OCI-M1 (cell line): ENCODE data around the gene CSRNP3.
A peak's percentile ranks its signal among the peaks of the same experiment; 100 is the strongest.
"Not testable (repeated sequence)": the region's sequence is repeated elsewhere in the genome, so short reads cannot be mapped to it uniquely, and the experiment has no call there.

Experiments
- DNase-seq: peaks from one replicate; lab custom pipeline; 2025; lab: John Stamatoyannopoulos, UW

CSRNP3 gene

DNA sequence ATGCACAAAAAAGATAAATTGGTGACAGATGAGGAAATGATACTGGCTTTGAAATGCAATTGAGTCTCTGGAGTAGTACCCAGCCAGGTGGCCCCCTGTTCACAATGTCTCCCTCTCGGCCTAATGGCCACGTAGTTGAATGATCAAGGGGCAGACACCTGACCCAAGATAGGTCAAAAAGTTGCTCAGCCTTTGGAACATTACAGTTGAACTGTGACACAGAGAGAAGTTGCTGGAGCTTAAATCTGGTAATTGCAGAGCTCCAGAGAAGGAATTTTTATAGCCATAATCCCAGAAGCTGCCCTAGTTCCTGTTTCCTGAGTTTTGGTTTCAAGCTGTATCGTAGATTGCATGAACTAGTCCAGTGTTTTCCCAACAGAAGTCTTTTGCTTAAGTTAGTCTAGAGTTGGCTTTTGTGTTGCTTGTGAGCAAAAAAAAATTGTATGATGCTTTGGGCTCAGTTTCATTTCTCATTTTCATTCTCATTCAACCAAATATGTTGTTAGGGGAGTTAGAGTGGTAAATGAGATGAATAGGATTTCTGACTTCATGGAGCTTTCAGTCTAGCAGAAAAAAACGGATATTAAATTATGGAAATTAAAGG lies 117.9 kb downstream of the CSRNP3 start:
- DNase-seq, result no peak

DNA sequence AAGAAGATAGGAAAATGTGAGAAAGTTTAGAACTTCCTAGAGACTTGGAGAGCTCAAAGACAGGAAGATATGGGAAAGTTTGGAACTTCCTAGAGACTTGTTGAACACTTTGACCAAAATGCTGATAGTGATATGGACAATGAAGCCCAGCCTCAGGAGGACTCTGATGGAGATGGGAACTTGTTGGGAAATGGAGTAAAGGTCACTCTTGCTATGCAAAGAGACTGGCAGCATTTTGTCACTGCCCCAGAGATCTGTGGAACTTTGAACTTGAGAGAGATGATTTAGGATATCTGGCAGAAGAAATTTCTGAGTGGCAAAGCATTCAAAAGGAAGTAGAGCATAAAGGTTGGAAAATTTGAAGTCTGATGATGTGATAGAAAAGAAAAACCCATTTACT lies 121.5 kb downstream of the CSRNP3 start:
- not testable (repeated sequence) for DNase-seq

DNA sequence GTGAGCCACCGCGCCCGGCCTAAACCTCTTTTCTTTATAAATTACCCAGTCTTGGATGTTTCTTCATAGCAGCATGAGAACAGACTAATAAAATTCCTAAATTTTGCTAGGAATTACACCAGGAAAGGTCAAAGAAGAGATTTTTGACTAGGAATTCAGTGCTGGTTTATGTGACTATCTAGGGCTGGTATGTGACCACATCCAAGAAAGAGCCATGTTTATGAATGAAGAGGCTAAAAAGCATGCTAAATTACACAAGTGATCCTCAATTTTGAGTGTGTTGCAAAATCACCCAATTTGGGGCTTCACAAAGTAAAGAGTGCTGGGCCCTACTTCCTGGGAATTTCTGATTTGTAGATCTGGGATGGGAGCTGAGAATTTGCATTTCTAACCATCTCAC lies 123.6 kb downstream of the CSRNP3 start:
- DNase-seq, result no peak

DNA sequence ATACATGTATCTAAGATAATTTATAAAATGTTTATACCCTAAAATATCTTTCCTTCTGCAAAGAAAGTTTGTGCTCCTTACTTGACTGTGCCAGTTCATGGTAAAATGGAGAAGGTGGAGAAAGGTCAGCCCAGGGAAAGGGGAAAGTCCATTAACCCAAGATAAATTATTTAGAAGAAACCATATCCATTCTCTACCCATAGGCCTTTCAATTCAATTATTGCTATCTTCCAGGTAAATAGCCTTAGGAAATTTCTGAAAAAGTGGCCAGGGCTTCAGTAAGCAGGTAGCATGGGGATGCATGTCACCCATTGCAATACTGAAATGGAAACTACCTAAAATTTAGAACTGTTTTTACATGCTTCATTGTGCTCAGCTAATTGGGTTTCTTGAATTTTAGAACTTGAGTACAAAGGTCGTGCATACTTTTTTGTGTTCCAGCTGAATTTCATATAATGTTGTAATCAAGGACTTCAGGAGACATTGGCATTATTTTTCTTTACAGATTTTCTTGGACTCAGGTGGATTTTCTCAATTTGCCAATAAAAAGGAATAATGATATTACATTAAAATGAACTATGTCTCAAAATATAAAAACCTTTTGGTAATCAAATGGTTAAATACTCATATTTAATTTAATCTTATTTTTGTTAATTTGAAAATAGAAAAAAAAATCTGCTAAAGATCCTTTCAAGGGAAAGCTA lies 124.9 kb downstream of the CSRNP3 start:
- no peak for DNase-seq

DNA sequence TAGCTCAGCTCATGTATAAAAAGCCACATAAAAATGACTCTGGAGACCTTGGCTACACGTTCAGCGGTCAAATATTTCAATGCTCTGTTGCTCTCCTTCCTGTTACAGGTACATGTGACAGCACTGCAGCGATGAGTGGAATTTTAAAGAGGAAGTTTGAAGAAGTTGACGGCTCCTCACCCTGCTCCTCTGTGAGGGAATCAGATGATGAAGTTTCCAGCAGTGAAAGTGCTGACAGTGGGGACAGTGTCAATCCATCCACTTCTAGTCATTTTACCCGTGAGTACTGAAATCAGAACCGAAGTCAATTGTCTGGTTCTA lies 125.4 kb downstream of the CSRNP3 start:
- peak; percentile 64 for DNase-seq

DNA sequence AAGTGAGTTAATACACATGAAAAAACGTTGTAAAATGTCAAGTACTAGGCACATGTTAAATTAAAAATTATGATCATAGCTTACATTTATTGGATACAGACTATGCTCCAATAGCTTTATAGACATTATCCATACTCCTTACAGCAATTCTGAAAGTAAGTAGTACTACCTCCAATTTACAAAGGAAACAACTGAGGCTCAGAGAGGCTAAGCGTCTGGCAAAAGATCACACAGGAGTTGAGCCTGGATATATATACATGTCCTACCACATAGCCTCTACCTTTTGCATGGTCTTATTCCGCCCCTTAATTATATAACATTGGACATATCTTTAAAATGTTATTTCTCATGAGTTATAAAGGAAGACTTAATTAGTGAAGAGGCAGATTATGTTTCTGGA lies 127.3 kb downstream of the CSRNP3 start:
- DNase-seq, result no peak

DNA sequence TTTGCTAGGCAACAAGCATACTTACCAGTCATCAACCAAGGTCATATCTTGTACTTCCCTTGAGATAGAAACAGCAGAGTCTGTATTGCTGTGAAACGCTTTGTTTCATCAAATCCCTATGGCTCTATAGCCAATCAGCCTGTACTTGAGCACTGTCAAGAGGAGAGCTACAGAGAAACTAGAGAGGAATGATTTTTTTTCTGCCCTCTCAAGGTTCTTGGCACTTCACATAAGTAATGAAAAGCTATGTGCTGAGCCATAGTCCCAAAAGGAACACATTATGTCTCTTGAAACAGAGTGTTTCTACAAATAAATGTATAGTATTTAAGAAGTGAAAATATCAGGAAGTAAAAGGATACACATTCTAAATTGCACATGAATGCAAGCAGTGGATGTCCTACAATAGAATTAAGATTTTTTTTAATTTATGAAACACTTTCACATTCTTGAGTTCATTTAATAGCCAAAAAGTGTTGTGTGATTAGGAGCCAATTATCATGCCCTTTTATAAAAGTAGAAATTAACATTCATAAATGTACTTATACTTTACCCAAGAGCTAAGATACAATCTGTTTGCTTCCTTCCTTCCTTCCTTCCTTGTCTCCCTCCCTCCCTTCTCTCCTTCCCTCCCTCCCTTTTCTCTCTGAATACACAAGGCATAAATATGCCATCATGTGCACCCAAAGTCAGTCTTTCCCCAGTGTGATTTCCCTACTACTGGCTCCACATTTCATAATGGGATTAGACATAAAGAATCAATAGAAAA lies 131.8 kb downstream of the CSRNP3 start:
- no peak for DNase-seq

DNA sequence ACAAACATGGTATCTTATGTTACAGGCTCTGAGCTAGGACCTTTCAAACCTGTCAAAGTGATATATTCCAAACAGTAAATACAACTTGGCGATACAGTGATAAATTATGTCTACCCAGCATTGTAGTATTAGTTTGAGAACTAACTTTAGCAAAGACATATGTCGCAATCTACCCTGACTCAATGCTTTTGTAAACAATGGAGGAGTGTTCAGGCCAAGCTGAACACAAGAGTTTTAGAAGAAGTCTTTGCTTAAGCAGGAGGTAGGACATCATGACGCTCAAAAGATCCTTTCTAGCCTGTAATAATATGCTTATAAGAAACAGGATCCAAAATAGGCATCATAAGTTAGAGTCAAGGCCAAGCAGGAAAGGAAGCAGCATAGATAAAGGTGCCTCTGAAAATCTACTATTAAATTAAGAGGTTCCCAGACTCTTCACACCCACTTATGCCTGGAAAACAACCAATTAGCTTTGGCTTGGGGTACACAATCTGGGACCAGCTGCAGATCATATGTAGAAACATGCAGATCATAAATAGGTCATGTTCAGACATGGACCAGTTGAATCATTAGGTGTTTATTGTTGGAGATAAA lies 132.5 kb downstream of the CSRNP3 start:
- DNase-seq, result peak; percentile 11

DNA sequence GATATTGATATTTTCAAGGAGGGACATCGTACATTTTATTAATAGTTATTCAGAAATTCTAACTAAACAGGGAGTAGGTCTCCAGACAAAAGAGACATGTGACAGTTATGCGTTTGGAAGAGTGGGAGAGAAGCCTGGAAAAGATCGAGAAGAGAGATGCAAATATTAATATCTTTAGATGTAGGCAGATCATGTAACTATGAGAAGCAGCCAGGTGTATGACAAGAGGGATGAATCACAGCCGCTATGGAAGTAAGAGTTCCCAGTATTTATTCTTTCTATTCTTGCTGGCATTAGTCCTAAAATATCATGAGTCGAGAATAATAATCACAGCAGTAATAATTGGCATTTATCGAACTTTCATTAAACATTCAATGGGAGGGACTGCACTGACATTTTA lies 140.2 kb downstream of the CSRNP3 start:
- no peak for DNase-seq

DNA sequence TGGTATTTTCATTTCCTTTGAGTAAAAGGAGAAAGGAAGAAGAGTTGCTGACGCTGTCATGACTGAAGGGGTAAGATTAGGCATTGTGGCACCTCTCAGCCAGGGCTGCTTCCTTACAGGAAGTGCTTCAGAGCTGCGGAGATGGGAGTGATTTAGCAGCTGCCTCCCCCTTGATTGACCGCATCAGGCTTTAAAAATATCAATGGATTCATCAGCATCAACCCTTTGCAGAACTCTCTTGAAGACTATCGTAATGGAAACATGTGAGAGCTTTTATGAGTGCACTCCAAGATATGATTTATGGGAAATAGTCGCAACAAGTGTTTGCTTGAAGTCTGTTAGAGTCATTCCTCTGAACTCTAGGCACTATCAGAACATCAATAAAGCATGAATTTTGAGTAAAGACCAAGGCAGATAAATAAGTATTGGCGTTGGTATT lies 141.1 kb downstream of the CSRNP3 start:
- DNase-seq, result peak; percentile 69

DNA sequence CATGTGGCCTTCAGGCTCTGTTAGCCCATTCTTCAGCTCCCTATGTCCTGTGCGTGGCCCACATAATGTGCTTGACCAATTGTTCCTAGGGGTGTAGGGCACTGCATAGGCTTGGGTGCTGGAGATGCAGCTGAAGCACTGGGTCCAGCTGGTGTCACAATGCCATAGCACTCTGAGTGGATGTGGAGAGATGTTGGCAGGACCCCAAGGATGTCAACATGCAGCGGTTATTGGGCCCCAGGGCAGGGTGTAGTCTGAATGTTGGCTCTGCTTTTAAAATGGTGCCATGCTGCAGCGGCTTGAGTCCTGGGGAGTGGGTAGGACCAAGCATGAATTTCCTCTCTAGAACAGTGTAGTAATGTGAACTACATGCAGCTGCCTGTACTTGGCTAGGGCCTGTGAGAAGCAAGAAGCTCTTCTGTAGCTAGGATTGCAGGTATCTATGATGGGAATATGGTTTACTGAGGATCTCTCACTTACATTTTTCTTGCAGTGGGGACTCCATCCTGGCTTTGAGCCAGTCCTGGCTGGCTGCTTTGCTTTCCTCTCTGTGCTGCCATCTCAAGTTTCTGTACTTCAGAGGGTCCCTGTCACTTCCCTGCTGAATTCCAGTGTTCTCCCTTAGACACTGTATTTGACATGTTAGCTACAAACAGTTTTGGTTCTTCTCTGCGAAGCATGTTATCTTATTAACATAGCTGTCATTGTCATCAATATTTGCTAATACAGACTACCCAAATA lies 148.4 kb downstream of the CSRNP3 start:
- DNase-seq, result no peak

DNA sequence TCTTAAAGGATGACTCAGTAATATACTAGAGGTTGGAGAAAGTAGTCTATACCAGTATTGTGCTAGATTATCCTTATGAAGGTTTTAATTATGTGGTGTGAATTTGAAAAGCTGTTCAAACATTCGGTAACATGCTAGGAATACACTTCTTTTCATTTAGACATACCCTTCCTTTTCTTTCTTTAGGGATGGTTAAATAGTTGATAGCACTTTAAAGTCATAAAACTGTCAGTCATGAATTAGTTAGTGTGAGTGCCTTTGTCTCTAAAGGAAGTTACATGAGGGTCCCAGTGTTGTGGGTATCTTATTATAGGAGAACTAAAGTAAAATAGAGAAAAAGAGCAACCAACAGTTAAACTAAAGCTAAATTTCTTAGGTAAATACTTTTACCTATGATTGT lies 149.3 kb downstream of the CSRNP3 start:
- DNase-seq, result no peak

DNA sequence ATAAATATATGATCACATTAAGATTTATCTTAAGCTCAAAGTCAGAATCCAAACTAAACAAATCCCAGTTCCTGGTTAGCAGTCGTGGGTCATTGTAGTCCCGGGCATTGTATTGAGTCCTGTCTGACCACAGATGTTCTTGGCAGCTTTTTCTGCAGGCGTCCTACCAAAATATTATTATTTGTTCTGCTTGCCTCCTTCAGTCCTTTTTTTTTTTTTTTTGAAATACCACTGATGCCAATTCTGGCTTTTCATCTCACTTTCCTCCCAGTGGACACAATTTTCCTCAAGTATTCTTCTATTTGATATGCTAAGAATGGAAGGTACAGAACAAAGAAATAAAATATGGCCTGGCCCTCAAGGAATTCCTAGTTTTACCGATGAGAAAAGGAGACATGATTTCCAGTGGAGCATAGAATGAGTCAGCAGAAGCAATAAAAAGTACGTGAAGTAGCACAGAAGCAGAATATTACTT lies 151.6 kb downstream of the CSRNP3 start:
- no peak for DNase-seq

DNA sequence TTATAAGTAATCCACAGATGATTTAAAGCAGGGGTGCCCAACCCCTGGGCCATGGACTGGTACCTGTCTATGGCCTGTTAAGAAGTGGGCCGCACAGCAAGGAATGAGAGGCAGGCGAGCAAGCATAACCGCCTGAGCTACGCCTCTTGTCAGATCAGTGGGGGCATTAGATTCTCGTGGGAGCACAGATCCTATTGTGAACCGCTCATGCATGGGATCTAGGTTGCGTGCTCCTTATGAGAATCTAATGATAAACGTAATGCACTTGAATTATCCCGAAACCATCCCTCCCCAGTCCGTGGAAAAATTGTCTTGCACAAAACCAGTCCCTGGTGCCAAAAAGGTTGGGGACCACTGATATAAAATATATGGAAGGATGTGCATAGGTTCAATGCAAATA lies 153.7 kb downstream of the CSRNP3 start:
- DNase-seq, result no peak

DNA sequence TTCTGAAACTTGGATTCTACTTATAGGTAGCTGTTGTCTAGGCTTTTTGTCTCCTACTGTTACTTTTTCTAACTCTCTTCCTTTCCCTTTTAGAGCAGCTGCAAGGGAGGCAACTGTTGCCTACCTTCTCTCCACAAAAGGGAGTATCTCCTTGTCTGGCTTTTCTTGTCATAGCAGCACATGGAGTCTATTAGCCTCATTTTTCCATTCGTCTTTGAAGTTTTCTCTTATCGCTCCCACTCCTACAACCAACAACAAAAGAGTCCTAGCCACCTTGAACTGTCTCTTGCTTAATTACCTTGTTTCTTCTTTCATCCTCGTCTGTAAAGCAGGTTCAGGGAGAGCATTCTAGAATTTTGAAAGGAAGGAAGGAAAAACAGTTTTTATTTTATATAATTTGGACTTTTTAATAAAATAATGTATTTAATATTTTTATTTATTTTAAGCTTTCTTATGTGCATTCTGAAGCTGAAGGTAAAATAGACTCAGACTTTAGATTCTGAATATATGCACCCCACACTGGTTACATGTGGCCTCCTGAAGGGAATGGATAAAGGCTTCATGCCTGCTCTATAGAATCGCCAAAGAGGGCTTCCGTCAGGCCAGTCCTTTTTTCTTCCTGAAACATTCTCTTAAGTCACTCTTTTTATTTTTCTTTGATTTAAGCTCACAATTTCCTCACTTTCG lies 154.4 kb downstream of the CSRNP3 start:
- DNase-seq, result no peak

DNA sequence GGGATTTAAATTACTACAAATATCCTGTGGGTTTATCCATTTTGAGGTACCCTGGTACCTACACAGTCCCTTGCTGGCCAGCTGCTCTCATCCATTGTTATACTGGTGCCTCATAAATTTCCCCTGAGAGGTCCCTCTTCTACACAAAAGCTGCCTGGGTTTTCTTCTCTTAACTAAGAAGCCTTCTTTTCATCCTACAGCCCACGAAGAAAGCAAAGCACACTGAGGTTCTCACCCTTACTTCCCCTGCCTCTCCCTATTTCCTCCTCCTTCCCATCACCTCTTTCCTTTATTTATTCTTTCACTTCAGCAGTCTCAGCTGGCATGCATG lies 154.9 kb downstream of the CSRNP3 start:
- no peak for DNase-seq

DNA sequence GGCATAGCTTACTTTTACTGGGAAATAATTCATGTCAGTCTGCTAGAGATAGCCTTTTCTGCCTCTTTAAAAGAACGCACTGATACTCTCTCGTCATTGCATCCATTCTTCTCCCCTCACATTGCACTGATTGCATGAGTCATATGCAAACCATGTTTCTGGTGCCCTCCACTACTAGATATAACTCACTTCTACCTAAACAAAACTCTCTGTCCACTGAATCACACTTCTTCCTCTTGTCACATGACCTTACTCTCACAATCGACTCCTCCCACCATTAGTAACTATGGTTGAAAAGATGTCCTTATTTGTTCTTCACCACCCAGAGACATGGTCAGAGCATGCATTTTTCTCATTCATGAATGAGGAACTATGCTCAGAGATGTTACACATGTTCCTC lies 158.0 kb downstream of the CSRNP3 start:
- peak; percentile 28 for DNase-seq

DNA sequence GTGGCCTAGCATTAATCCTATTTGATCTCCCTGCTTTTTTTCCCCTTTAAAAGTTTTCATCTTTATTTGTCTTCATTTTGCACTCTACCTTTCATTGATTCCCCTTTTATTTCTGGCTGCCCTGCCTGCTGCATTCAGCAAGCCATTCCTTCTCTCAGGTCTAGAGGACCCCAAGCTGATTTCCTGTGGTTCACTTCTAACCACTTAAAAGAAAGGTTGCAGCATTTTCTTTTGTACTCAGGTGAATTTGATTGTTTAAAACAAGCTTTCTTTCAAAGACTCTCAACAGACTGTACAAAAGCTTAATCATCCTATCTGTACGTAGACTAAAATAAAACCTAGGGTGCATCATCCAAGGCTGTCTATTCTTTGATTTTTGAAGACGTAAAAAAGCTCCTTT lies 160.3 kb downstream of the CSRNP3 start:
- DNase-seq, result no peak

DNA sequence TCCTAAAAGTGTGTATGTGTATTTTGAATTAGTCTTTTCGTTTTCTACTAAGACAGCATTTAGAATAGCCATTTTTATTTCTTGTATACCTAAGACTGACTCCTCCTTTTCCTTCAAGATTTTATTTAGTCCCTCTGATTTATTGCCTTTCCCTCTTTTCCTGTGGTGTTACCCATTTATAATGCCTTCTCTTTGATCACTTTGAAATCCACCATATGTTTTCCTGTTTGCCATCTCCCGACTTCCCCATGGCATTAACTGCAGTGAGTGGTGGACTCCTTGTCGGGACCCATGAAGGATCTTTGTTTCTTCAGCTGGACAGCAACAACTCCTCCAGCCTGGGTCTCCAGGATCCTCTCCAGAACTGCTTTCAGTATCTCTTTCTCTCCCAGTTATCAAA lies 160.7 kb downstream of the CSRNP3 start:
- DNase-seq, result no peak

DNA sequence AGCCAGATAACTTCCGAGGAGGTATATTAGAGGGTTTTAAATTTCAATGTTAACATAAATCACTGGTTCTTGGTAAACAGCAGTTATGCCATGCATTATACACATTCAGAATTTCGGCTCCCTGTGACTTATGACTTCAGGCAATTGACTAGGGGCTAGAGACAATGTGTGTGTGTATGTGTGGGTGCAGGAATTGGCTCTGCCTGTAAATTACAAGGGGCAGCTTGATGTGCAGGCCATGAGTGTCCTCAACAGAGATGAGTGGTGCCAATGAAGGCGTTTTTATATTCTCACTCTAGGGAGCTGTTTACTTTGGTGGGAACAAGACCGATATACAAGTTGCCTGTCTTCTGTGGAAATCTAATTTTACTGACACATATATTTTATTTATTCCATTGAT lies 161.6 kb downstream of the CSRNP3 start:
- DNase-seq, result no peak

DNA sequence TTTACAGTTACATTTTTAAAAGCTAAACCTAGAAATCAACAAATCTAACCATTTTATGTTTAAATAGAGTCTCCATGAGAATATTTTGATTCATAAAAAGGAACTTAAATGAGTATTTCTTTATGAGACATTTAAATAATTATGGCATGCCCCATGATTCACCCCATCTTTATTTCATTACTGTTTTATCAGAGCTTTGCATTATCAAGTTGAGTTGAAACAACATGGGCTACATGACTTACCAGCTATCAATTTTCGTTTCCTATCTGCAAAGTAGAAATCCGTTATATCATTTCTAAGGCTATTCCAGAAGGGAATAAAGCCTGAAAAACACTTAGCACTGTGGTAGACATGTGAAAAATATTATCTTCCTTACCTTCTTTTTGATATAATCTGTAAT lies 163.1 kb downstream of the CSRNP3 start:
- DNase-seq, result no peak

DNA sequence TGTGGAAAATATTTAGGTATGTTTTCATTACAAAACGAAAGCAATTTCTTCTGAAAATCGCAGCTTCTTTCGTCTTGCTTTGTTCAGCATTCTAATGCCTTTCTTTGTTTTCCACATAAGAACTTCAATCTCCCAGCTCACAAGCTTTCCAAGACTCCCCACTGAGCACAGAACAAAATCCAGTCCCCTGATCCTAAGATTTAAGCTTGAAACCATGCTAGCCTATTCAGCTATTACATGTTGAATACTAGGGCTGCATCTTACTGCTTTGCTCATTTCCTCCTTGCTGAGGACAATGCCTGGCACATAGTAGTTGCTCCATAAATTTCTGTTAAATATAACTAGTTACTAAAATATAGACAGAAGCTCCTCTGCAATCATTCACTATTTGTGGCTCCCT lies 163.9 kb downstream of the CSRNP3 start:
- no peak for DNase-seq
